C4-2B (cell line): ENCODE results near the gene CALCB.

Experiments used
- ZFX ChIP-seq: fragments of 450-650 bp; IDR thresholded peaks from 2 replicates; pipeline ENCODE4 v1.6.1; 2017
- TF ChIP-seq, protein P1 (sequence below): fragments of 450-650 bp; conservative IDR thresholded peaks from 2 replicates; pipeline ENCODE4 v1.5.1; 2017; ENCODE audit warnings: mild to moderate bottlenecking

DNA sequence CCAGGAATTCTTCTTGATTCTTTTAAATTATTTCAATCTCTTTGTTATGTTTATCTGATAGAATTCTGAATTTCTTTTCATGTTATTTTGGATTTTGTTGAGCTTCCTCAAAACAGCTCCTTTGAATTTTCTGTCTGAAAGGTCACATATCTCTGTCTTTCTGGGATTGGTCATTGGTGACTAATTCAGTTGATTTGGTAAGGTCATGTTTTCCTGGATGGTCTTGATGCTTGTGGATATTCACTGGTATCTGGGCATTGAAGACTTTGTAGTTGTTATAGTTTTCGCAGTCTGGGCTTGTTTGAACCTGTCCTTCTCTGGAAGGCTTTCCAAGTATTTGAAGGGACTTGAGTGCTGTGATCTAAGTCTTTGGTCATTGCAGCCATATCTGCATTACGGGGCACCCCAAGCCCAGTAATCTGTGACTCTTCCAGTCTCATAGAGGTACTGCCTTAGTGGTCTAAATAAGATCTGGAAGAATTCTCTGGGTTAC, 22.4 kb downstream of the CALCB start:
- TF ChIP-seq, protein P1, sequence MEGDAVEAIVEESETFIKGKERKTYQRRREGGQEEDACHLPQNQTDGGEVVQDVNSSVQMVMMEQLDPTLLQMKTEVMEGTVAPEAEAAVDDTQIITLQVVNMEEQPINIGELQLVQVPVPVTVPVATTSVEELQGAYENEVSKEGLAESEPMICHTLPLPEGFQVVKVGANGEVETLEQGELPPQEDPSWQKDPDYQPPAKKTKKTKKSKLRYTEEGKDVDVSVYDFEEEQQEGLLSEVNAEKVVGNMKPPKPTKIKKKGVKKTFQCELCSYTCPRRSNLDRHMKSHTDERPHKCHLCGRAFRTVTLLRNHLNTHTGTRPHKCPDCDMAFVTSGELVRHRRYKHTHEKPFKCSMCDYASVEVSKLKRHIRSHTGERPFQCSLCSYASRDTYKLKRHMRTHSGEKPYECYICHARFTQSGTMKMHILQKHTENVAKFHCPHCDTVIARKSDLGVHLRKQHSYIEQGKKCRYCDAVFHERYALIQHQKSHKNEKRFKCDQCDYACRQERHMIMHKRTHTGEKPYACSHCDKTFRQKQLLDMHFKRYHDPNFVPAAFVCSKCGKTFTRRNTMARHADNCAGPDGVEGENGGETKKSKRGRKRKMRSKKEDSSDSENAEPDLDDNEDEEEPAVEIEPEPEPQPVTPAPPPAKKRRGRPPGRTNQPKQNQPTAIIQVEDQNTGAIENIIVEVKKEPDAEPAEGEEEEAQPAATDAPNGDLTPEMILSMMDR = no peak
- no peak for TF ChIP-seq ZFX
